Right lobe of liver (tissue), 4 donors: ENCODE data around the gene PHTF2.

Experiments used
- CTCF ChIP-seq, 4 donors: fragments of 200-600 bp in 3 of 4; fragments of 450-650 bp in 1 of 4; IDR thresholded peaks; one replicate each; pipeline versions ENCODE4 v1.5.1 to v1.8.0; 2016 to 2022; ENCODE audit warnings: antibody characterized with exemption in 4 of 4, mild to moderate bottlenecking in 2 of 4
- POLR2A ChIP-seq: fragments of 450-650 bp; IDR thresholded peaks from one replicate; pipeline ENCODE4 v1.6.1; 2017; ENCODE audit warnings: antibody characterized with exemption, mild to moderate bottlenecking
- donor health status: DM: no; HTN: no; CAD: no.
- donor health status: DM: no; HTN: no; CAD: no.
- donor health status: DM: no; HTN: yes; CAD: no.

- no peak for TF ChIP-seq CTCF (IDR thresholded peaks at IDR 0.05)
- no peak for TF ChIP-seq POLR2A
Measured at GRCh38 chr7:77808517-77808916, 9.9 kb downstream of the PHTF2 start.
